COLO668 (cell line): Measurements from ENCODE around the gene ECM2.

Source experiments
- DNase-seq: peaks from one replicate; lab custom pipeline; 2025; ENCODE audit not compliant: unreplicated experiment; lab: John Stamatoyannopoulos, UW

The ECM2 gene

DNA sequence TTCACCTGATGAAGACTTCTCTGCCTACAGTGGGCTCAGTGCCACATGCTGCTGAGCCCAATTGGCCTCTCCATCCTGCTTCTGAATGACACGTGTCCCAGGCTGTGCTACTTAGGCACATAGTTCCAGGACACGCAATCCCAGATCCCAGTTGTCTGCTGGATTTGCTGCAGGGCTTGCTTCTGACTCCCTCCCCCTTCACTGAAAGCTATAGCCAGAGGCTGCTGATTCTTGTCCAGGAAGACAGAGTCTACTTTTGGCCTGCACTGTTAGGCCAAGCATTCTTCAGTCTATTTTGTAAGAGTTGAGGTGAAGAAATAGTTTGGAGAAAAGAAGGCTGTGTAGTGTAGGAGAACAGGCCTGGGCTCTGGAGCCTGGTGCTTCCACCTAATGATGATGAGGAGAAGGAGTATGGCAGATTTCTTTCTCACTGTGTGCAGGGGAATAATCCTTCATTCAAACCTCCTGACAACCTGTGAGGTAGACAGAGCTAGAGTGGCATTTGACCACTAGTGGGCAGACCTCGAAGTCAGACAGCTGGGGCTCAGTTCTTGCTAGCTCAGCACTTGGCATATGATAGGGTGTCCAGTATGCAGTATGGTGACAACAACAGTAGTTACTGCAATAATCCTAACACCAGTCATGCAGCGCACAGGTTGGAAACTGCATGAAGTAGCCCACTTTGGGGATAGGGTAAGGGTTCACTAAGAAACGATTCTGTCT lies 34.0 kb downstream of the ECM2 start:
- DNase-seq = peak; percentile 20

DNA sequence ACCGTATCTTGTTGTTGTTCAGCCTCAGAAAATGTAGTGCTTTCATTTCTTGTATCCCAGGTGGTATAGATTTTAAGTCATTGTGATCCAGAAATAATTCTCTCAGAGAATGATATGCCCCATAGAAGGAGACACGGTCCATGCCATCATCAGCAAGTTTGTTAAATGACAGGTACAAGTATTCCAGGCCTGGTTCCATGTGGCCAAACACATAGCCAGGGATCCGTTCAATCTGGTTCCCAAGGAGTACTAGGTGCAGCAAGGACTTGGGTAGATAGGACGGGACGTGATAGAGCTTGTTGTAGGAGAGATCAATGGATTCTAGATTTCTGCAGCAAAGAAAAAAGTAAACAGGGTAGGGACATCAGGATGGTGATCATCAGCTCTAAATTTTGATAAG lies 35.1 kb downstream of the ECM2 start:
- DNase-seq = no peak

DNA sequence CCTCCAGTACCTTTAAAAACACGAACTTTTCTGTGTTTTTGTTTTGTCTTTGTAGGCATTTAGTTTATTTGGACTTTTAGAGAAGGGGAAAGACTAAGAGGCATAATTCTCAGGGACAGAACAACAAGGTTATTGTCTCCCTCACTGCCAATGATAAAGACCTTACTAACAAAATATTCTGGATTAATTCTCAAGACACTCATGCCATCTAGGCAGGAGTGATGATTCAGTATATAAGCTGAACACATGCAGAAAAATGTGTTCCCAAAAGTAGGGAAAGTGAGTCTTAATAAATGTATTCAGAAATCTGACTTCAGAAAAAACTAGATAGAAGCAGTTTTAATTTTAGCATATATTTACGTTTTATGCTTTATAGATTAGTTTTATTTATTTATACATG lies 36.1 kb downstream of the ECM2 start:
- DNase-seq = no peak

DNA sequence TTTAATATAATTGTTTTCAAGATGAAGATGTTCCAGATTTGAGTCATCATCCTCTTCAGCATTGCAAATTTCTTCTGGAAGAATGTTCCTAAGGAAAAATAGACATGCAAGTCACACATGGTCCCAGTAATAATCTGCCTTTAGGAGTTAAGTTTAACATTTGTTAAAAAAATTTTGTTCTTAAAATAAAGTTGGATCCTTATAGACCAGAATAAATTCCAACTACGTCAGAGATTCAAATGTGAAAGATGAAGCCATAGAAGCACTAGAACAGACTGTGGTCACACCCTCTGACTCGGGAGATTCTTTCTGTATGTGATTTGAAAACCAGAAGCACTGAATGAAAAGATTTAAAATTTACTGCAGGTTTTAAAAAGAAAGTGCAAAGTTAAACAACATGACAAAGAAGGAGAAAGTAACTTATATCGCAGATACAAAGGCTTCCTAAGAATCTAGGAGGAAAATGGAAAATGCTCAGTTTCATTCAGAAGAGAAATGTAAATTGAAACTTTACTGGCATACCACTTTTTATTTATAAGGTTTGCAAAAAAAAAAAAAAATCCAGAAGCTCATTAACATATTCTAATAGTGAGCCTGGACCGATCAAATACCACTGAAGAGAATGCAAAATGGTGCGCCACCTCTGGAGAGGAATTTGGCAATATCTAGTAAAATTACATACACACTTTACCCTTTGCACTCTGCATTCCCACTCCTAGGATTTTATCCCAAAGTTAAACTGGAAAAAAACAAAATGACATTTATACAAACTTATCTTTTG lies 39.2 kb downstream of the ECM2 start:
- DNase-seq = no peak

DNA sequence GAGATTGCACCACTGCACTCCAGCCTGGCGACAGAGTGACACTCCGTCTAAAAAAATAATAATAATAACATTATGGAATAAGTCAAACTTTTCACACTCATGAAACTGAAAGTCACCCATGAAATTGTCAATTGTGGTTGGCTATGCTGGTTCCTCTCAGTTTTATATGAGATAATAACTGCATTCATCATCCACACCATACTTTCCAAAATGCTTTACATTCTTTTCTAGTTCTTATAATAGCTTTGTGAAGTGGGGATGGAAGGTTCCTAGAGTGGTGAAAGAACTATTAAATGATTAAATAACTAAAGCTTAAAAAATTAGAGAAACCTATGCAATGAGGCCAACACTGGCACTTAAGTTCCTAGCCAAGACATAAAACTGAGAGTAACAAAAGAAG lies 40.9 kb downstream of the ECM2 start:
- no peak for DNase-seq

DNA sequence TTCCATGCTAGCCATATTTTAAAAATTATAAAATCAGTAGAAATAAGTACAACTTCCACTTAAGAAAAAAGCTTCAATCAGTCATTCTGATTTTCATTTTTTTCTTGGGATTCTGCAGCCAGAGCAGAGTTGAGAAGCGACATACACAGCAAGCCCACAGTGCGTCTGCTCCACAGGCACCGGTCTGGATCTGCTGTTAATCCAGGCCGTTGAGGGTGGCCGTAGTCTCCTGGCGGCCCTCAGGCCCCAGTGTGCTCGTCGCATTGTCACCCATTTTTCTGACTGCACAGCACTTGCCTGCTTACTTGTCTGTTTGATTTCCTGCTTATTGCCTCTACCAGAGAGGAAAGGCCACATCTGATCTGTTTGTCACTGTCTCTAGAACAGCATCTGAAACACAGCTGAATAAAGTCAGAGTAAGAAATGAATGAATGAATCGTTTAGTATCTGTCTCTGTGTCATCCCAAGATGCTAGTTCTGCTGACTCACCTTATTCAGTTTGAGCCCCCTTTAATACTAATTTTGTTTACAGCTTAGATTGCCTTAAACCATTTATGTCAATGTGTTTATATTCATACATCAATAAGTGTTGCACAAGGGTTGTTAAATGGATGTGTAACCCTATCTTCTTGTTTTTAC lies 41.9 kb downstream of the ECM2 start:
- no peak for DNase-seq

DNA sequence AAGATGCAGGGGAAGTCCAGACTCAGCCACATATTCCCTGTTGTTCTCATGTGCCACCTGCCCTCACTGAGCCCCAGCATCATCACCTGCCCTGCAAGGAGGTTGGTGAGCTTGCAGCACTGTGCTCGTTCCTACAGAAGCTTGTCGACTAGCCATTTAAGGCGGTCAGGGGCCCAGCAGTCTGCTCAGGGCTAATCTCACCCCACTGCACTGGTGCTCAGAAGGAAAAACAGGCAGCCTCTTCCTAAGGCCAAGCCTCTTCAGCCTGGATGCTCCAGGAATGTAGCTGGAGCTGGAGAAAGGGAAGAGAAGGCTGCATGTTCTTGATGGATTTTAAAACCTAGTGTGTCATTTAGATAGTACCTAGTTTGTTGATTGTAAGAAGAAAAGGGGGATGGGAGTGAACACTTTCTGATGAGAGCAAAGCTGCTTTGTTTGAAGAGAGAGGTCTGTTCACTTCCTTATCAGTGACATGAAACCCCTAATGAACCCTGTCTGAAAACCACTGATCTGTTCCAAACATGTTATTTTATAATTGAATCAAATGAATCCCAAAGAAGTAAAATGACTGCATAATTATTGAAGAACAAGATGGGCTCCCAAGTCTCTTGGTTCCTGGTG lies 42.9 kb downstream of the ECM2 start:
- DNase-seq = no peak

DNA sequence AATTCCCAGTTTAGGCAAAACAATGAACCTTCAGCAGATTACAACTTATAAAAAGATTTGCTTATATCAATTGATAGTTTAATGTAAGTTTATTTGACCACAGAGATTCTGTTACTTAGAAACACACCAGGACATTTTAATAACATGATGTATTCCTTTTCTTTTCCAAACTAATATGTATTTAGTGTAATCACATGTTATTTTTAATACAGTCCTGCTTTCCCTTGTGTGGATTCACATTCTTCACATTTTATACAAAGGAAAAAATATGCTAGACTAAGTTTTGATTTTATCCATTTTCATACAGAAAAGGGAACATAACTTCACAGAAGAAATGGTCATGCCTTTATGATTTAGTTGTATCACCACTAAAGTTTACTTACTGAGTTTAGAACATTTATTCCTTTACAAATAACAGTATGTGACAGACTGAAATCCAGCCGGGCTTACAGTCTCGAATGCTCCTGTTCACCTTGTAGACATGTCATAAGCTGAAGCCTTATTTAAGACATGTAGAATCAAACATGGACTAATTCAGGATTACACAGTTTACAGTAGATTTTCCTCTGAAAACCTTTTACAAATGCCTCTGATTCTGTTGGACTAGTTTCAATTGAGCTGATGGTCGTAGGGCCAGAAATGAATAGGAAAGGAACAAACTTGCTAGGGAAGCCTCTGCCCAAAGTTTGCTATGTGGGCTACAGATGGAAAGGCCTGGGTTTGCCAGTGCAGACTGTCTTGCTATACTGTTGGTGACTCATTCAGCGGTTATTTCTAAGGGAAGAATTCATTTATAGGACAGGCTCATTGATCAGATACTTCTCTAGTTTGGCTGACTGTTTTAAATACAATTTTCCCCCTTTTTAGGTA lies 46.9 kb downstream of the ECM2 start:
- DNase-seq = no peak

DNA sequence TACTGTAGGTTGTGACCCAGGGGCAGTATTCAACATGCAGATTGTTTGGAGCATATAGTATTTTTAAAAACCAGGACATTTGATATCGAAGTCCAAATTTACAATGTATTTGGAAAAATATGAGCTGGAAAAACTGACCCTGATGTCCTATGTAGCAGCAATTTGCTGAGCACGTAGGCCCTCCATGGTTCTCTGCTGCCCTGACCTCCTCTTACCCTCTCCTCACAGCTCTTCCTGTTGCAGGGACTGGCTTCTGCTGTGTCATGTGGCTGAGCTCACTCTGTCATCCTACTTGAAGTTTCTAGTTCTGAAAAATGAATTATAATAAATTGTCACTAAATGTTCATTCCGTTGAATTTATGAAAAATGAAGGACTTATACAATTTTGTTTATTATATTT lies 49.4 kb downstream of the ECM2 start:
- DNase-seq = no peak

DNA sequence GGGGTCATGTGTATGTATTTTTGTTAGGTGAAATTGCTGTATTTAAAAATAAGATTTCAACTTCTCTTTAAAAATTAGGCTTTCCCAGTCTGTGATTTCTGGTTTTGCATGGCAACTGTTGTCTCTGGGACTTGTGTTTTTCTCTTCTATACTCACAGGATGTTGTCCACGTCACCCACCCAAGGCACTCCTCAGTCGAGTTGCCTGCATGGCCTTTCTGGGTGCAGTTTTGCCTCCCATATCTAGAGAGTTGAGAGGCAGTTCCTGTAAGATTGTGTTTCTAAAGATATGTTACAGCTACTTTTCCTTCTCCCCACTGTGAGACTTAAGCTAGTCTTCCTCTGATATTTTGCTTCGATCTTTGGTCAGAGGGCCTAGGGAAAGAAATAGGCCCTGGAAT lies 51.2 kb downstream of the ECM2 start:
- DNase-seq = no peak

DNA sequence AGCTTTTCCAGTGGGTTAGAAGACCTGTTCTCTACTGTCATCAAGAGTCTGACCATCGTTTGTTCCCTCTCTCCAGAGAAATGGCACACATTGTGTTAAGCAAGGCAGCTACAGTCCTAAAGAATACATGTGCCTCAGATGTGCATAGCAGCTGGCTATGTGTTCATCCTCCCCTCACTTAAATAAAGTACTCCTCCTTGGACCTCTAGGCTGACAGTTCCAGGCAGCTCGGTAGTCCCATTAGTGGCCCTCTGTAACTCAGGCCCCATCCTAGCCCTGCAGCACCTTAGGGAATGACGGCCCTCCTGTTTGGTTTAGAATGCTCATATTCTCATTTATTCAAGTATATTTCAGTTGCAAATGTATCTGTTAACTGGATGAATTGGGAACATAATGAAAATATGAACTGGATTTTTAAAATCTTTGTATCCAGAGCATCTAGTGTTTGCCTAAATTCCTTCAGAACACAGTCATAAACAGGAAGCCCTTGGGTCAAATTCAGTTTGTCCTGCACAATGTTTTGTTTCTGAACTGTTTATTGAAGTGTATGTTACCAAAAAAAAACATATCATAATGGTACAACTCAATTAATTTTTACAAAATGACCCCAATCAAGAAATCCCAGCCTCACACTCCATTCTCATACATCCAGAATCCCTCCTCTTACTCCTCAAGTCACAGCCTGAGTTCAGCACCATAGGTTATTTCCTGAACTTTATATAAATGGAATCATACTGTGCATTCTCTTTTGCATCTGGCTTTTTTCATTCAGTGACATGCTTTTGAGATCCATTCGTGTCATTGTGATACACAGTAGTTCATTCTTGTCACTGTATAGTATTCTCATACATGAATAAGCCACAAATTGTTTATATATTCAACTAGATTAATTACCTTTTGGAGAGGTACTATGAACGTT lies 51.9 kb downstream of the ECM2 start:
- DNase-seq = no peak

DNA sequence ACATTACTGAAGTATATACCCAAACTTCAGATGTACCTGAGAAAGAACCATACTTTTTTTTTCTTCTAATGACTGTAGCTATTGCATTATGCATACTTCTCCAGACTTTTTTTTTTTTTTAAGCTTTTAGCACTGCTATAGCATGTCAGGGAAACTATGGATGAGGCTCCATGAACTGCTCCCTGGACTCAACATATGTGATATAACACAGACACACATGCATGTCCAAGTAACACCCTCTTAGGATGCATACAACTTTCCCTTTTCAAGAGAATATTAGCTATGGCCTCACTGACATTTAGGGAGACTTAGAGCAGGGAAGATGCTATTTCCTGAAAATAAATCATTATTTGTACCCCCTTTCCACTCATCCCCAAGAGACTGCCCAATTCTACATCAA lies 53.0 kb downstream of the ECM2 start:
- DNase-seq = no peak

DNA sequence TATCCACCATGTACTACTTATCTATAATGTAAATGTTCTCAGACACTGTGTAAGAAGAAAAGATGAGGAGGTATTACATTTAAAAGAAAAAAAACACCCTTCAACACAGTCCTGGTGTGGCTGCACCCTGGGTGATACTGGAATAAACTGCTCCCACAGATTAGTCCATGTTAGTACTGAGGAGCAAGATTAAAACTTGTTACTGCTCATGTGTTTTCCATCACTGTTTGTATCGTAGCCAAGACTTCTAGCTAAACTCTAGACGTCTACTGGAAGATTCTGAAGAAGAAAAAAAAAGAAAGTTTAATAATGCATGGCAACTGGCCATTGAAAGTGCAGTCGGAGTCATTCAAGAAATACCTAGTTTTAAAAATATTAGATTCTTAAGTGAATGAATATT lies 53.5 kb downstream of the ECM2 start, which contains the start of gene ASPN:
Gene ASPN (minus strand): TSS at position 178 of the 400 bp plus-strand sequence.
- no peak for DNase-seq

DNA sequence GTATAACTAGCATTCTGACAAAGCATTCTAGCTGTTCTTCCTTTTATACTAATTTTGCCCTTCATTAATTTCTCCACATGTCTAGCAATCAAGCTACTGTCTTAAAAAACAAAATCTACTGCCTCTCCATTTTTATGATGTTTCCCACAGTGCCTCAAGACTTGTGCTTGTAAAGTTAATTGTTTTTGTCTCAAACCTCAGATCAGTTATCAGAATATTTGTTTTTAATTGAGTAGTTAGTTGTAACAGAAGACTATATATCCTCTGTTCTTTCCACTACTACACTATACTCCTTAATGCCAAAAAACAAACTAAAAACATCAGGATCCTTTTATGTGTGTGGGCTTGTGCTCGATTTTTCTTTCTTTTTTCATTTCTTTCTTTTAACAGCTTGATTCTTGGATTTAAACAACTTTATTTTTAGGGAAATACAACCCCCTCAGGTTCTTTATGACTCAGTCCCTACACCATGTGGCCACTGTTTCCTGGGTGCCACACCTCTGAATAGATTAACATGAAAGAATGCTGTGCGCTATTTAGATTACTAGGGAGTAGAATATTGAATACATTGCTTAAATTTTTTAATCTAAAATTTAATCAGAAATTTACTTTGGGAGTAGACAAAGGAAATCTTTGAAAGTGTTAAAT lies 54.7 kb downstream of the ECM2 start:
- no peak for DNase-seq

DNA sequence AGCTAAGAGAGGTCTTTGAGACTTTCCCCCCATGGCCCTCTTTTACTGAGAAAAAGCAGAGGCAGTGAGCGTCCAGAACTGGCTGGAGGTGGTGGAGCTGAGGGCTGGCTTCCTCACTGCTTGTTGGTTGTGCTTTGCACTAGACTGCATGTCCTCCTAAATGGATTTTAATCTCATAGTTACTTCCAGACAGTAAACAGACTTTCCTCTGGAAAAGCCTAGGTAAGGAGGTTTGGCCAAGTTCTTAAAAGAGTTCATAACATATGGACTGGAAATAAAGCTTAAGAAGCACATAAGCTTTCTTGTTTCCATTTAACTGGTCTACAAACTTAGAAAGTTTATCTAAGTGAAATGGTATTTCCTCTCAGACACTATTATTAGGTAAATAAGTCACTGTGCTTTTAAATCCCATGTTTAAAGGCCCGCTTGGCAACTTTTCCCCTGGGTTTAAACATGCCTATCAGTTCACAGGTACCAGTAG lies 55.5 kb downstream of the ECM2 start:
- no peak for DNase-seq

DNA sequence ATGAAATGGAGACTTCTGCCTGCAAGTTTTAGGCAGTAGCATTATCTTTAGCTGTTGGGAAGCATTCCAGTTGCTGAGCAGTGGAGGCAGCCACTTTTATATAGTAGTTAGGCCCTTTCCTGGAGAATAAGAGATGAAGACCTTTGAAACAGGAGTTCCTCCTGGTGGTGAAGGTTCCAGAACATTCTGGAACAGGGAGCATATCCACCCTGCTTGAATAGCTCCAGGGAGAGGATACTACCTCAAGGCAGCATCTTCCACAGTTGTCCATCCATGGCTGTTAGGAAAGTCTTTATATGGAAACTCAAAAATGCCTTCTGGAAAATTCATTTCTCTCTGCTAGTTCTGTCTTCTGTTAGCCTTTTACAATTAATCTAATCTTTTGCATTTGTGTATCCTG lies 56.4 kb downstream of the ECM2 start:
- DNase-seq = no peak

DNA sequence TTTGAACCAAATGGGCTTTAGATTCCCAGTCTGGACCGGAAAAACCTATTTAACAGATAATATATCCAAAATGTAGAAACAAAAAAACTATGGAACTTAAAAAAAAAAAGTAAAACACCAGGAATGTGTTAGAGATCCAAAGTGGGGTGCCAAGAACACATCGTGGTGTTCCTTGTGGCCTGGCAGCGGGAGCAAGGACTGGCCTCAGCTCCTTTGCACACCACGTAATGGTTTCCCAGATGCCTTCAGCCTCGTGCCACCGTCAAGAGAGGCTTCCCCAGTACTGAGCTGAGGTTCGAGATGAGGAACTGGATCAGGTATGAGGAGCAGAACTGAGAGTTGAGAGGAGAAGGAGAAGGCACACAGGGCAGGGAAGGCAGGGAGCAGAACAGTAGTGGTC lies 57.0 kb downstream of the ECM2 start:
- DNase-seq = no peak

DNA sequence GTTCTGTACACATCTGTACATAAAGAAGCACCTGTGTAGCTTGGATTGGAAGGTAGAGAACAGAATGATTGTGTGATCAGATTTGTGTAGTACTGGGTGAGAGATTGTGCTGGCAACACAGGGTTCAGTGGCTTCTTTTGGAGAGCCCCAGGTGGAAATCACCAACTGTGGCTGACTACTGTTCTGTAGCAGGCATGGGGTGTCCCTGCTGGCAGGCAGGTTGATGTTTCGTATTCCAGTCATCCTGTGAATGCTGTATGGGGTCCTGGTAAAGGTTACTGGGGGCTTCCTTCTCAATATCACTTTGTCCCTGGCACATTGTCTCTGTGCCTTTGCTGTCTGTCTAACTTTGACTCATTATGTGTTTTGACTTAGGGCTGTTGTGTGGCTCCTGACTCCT lies 58.8 kb downstream of the ECM2 start:
- no peak for DNase-seq

DNA sequence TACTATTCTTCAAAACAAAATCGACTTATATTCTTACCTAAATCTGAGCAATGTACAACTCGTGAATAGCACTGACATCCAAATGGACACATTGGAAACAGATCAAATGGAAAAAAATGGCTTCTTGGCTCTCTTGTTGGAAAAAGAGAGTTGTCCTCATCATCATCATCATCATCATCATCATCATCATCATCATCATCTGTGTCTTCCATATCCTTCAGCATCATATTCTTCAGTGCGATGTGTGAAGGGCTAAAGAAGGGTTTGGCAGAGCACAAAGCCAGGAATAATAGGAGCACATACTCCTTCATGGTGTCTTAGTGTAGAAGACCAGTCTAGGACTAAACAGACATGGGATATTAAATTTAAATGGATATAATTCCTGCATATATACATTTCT lies 61.2 kb downstream of the ECM2 start:
- no peak for DNase-seq
